Heart left ventricle (tissue), 16 donors: ENCODE results near the gene CEP128. TPM values are rescaled to one million over a fixed set of nuclear protein-coding genes. Genes with fewer than 3 reads are reported as not detected.

ENCODE experiments used
- ATAC-seq, 4 donors: fragments of 200-7000 bp; cut with Tn5 transposase; one replicate each; pipeline ENCODE4 v1.9.1; 2020 to 2022; ENCODE audit warnings: moderate library complexity in 4 of 4, mild to moderate bottlenecking in 3 of 4, moderate number of reproducible peaks in 1 of 4
- DNase-seq, 5 donors: peaks; one replicate each; pipeline ENCODE4 v3.0.0-alpha.2; 2020
- H3K27ac ChIP-seq, 12 donors: fragments of 200-600 bp; sonication (generic) in 4 of 12; one replicate each; pipeline versions ENCODE4 v1.5.0 to v1.8.0; 2016 to 2022; ENCODE audit warnings: mild to moderate bottlenecking in 2 of 12
- H3K27me3 ChIP-seq, 9 donors: fragments of 200-600 bp; sonication (generic) in 2 of 9; one replicate each; pipeline versions ENCODE4 v1.5.1 to v1.8.0; 2016 to 2022; ENCODE audit warnings: mild to moderate bottlenecking in 3 of 9
- H3K36me3 ChIP-seq, 9 donors: fragments of 200-600 bp; sonication (generic) in 2 of 9; one replicate each; pipeline versions ENCODE4 v1.5.0 to v1.8.0; 2018 to 2022; ENCODE audit warnings: mild to moderate bottlenecking in 2 of 9
- H3K4me1 ChIP-seq, 12 donors: fragments of 200-600 bp; sonication (generic) in 4 of 12; one replicate each; pipeline versions ENCODE4 v1.5.0 to v1.8.0; 2016 to 2022; ENCODE audit warnings: mild to moderate bottlenecking in 3 of 12
- H3K4me3 ChIP-seq, 12 donors: fragments of 200-600 bp; sonication (generic) in 4 of 12; one replicate each; pipeline versions ENCODE4 v1.5.0 to v1.8.0; 2017 to 2022; ENCODE audit warnings: mild to moderate bottlenecking in 9 of 12, moderate library complexity in 4 of 12
- H3K9me3 ChIP-seq, 12 donors: fragments of 200-600 bp; sonication (generic) in 4 of 12; one replicate each; pipeline versions ENCODE4 v1.5.0 to v1.8.0; 2016 to 2022; ENCODE audit warnings: mild to moderate bottlenecking in 1 of 12
- POLR2A ChIP-seq, 2 donors: fragments of 450-650 bp; IDR thresholded peaks; one replicate each; pipeline ENCODE4 v1.6.1; 2017; ENCODE audit warnings: antibody characterized with exemption in 2 of 2, mild to moderate bottlenecking in 2 of 2, moderate library complexity in 2 of 2
- WGBS, 4 donors: extraction: QIAGEN DNeasy Blood & Tissue Kit in 2 of 4; methylation state at CpG; one replicate each; pipeline versions ENCODE4 v1.1.5 to v1.1.7; 2013 to 2018; 5-methylcytosine and 5-hydroxymethylcytosine counted together
- intact Hi-C, 10 donors: fragments of 100-400 bp; cut with DNase I; formaldehyde crosslinking; loops; one replicate each; pipeline versions ENCODE4 v1.11.1 to v1.14.2; 2022
- polyA plus RNA-seq, 2 donors: library from polyadenylated mRNA; stranded (reverse); fragments of 200-250 nt; gene quantifications; one replicate each; pipeline ENCODE4 v1.2.3, GENCODE V29; 2013
- total RNA-seq, 9 donors: library from RNA; depleted of rRNA in 2 of 9; stranded (reverse); fragments of >200 nt in 2 of 9; fragmentation: NEBNext Ultra II Directional in 3 of 9; extraction: Animal tissue kit (Norgen Biotek cat#: 25700) in 3 of 9; gene quantifications; one replicate each; pipeline versions ENCODE4 v1.1.0 to v1.2.4, GENCODE V29; 2016 to 2023
- TF ChIP-seq, protein P1 (sequence below), 12 donors: fragments of 200-600 bp; sonication (generic) in 4 of 12; IDR thresholded peaks; one replicate each; pipeline versions ENCODE4 v1.5.0 to v1.8.0; 2018 to 2022; ENCODE audit warnings: antibody characterized with exemption in 12 of 12, mild to moderate bottlenecking in 5 of 12
- donor health status: ischemic (EF 13 %, LVEDD 7.1; RV severe dilation, severe dysfunction).
- donor health status: healthy with polysubstance abuse.
- donor health status: DM: no; HTN: yes; CAD: no.
- donor health status: DM: no; HTN: no; CAD: no.
- donor health status: ischemic (EF 25% LVEDD 6.9; RV normal size, moderate dysfunction).
- donor health status: ischemic (EF 25% LVEDD 5.7; RV mildly dilated, moderate dysfunction).
- donor health status: healthy.
- donor health status: DM: yes; HTN: yes; CAD: no.
- donor health status: ischemic (EF 35%, LVEDD 5.7; RV mildly dilated, moderate dysfunction).
- donor health status: nonischemic (EF 11% LVEDD 7.7; RV severe dilation, severe dysfunction).
- donor health status: DM: yes; HTN: yes; CAD: no.
- donor health status: PGD.
- donor health status: ischemic (EF 29% LVEDD 5.4; RV normal size, mild dysfunction).
- donor health status: nonischemic (EF 23%, LVEDD 6.1; RV moderate dilation, normal function).

The CEP128 gene
- total and polyA plus RNA-seq, 11 donors = 0.94 to 6.6 (median 3.4) TPM

DNA sequence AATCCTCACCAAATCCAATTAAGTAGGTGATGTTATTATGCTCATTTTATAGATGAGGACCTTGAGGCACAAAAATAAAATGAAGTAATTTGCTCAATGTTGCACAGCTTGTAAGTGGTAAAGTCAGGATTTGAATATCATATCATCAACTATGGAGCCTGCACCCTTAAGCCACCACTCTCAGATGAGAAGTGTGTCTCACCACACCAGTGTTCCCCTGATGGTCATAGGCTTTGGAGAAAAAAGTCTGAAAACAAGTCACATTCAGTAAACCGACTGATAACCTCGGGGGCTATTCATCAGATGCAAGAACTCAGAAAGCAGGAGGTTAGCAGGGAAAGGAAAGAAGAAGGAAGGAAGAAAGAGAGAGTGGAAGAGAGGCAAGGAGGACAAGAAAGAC lies 16.7 kb upstream of the CEP128 start:
- 60 to 77% (median 71%) methylated on average over 2 of the region's 2 CpGs for WGBS, 4 donors

DNA sequence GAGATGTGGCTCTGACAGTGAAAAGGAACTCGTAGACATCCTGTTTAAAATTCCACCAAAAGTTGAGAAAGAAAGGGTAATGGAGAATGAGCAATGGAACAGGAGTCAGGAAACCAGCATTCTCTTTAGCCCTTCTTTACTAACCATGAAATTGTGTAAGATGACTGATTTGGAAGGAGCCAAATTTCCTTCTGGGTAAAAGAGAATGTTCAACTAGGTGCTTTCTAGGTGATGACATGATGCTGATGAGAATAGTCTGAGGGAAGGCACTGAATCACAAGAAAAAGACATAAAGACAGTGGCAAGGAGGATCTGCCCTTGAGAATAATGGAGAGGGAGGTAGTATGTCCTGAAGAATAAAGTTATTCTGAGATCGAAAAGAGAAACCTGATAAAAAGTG lies 16.1 kb upstream of the CEP128 start:
- no peak for ATAC-seq
- H3K9me3 ChIP-seq = no peaks in the 10 kb centered on the region
- intact Hi-C loops = loop anchor here in 6 of 10 donors (5.0 to 10.0 kb wide), 6 partner anchors 207 to 507 kb away; no protein-coding TSS in a partner anchor
- H3K27ac ChIP-seq = no peak overlapping the region
- WGBS, 4 donors = 70 to 85% (median 74%) methylated on average over 2 of the region's 2 CpGs
- TF ChIP-seq, protein P1, sequence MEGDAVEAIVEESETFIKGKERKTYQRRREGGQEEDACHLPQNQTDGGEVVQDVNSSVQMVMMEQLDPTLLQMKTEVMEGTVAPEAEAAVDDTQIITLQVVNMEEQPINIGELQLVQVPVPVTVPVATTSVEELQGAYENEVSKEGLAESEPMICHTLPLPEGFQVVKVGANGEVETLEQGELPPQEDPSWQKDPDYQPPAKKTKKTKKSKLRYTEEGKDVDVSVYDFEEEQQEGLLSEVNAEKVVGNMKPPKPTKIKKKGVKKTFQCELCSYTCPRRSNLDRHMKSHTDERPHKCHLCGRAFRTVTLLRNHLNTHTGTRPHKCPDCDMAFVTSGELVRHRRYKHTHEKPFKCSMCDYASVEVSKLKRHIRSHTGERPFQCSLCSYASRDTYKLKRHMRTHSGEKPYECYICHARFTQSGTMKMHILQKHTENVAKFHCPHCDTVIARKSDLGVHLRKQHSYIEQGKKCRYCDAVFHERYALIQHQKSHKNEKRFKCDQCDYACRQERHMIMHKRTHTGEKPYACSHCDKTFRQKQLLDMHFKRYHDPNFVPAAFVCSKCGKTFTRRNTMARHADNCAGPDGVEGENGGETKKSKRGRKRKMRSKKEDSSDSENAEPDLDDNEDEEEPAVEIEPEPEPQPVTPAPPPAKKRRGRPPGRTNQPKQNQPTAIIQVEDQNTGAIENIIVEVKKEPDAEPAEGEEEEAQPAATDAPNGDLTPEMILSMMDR (IDR thresholded peaks at IDR 0.05) = no peak
- no peak for TF ChIP-seq POLR2A (IDR thresholded peaks at IDR 0.05)
- H3K27me3 ChIP-seq = peaks cover 0 to 14% (median 3%) of the 10 kb centered on the region in 9 donors
- no peak for DNase-seq
- H3K4me3 ChIP-seq = no peak overlapping the region
- peaks cover 0 to 25% (median 3%) of the 10 kb centered on the region in 12 donors for H3K4me1 ChIP-seq
- H3K36me3 ChIP-seq = no peaks in the 10 kb centered on the region

More for the DNA sequence above, 16.7 kb upstream of the CEP128 start:
- TF ChIP-seq, protein P1 (IDR thresholded peaks at IDR 0.05) = no peak
- TF ChIP-seq POLR2A (IDR thresholded peaks at IDR 0.05) = no peak
- ATAC-seq = no peak
- intact Hi-C loops = loop anchor here in 6 of 10 donors (5.0 to 10.0 kb wide), 6 partner anchors 207 to 507 kb away; no protein-coding TSS in a partner anchor
- peaks cover 0 to 14% (median 3%) of the 10 kb centered on the region in 9 donors for H3K27me3 ChIP-seq
- H3K9me3 ChIP-seq = no peaks in the 10 kb centered on the region
- H3K4me1 ChIP-seq = peaks cover 0 to 25% (median 3%) of the 10 kb centered on the region in 12 donors
- DNase-seq = no peak
- no peak overlapping the region for H3K4me3 ChIP-seq
- H3K36me3 ChIP-seq = no peaks in the 10 kb centered on the region
- no peak overlapping the region for H3K27ac ChIP-seq

DNA sequence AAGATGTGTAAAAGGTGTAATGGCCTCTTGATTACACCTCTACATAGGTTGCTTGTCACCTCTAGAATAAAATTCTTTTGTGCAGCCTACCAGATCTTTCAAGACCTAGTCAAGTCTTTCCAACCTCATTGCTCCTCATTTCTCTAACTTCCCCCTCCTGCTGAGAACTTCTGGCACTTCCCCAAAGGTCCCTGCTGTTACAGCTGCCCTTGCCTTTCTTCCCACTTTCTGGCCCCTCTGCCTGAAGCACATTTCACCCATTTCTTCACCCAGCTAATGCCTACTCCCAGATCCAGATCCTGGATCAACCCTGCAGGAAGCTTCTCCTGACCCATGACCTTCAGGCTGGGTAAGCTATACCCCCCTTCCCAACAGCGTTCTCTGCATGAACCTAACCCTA lies 15.4 kb upstream of the CEP128 start:
- Histone ChIP-seq H3K4me3 (no peak overlapping the region), H3K36me3 (no peaks in the 10 kb centered on the region), H3K9me3 (no peaks in the 10 kb centered on the region), H3K27me3 (peaks cover 0 to 14% (median 3%) of the 10 kb centered on the region in 9 donors), H3K4me1 (peaks cover 0 to 25% (median 3%) of the 10 kb centered on the region in 12 donors), H3K27ac (no peak overlapping the region)
- DNase-seq (peak in 1 of 5 donors; percentile 25), ATAC-seq (no peak)
- intact Hi-C loops = loop anchor here in 6 of 10 donors (5.0 to 10.0 kb wide), 6 partner anchors 208 to 508 kb away; no protein-coding TSS in a partner anchor
- WGBS, 4 donors = 61 to 82% (median 72%) methylated on average over 1 of the region's 1 CpG
- TF ChIP-seq POLR2A (IDR thresholded peaks at IDR 0.05) = no peak
- TF ChIP-seq, protein P1 (IDR thresholded peaks at IDR 0.05) = no peak

DNA sequence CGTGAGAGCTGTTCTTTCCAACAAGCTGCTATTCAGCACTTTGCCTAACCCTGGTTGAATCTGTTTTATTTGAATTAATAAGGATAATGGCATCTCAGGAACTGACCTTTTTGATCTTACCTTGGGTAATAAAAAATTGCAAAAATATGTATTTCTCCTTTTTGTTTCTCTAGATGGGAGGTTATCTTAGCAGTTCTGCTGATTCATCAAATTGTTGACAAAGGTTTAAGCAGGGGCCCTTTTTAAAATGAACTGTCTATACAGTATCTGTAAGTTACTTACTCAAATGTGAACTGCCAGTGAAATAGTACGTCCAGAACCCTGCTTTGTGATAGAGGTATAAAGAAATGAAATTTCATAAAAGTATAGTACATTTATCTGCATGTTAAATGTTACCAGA lies 14.6 kb upstream of the CEP128 start:
- Histone ChIP-seq H3K4me1 (peaks cover 0 to 25% (median 3%) of the 10 kb centered on the region in 12 donors), H3K27me3 (peaks cover 0 to 14% (median 3%) of the 10 kb centered on the region in 9 donors), H3K27ac (no peak overlapping the region), H3K36me3 (no peaks in the 10 kb centered on the region), H3K9me3 (no peaks in the 10 kb centered on the region), H3K4me3 (no peak overlapping the region)
- no peak for ATAC-seq
- DNase-seq = no peak
- WGBS, 4 donors = 63 to 83% (median 73%) methylated on average over 2 of the region's 2 CpGs
- TF ChIP-seq POLR2A (IDR thresholded peaks at IDR 0.05) = no peak
- TF ChIP-seq, protein P1 (IDR thresholded peaks at IDR 0.05) = no peak
- intact Hi-C loops = loop anchor here in 6 of 10 donors (5.0 to 10.0 kb wide), 6 partner anchors 209 to 509 kb away; no protein-coding TSS in a partner anchor
